DLD1 (cell line): ENCODE results near the gene EVI5.

Source experiments
- in situ Hi-C: cut with HindIII; loops from 2 replicates; pipeline ENCODE4 v1.10.0; 2017; ENCODE audit warnings: low sequenced_read_pairs

The EVI5 gene

DNA sequence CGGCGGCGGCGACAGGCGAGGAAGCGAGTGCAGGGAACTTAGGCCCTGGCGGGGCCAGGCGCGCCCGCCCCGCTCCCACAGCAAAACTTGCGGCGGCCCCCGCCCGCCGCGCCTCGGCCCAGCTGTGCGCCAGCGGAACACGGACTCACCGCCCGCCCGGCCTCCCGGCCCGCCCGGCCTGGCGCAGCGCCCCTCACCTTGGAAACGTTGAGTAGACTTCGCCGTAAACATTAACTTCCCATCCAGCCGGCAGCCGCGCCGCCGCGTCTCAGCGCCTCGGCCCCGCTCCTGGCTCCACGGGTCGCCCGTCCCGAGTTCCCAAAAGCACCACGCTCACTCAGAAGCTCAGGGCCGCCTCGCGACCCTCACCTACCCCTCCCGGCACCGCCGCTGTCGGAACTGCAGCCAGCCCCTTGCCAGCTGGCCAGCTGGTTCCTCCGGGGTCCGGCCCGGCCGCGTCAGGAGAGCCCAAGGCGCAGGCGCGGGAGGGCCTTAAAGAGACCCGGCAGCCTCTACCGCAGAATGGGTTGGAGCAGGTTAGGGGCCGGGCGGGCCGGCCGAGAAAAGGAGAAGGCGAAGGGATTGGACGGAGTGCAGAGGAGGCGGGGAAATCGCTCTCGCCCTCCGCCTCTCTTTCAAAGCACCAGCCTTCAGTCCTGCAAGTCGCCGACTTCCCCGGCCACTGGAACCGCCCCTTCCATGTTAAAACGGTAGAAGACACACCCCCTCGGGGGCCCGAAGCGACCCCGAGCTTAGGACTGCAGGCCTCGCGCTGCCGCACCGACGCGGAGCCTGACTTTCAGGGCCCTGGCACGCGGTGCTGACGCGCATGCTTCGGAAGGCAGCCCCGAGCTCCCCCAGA, at the start of gene EVI5:
Gene EVI5 (minus strand): TSS at position 470 of the 862 bp plus-strand sequence. CDS start 48,562 bp downstream, outside the sequence.
- in situ Hi-C loops, result no loop called here

DNA sequence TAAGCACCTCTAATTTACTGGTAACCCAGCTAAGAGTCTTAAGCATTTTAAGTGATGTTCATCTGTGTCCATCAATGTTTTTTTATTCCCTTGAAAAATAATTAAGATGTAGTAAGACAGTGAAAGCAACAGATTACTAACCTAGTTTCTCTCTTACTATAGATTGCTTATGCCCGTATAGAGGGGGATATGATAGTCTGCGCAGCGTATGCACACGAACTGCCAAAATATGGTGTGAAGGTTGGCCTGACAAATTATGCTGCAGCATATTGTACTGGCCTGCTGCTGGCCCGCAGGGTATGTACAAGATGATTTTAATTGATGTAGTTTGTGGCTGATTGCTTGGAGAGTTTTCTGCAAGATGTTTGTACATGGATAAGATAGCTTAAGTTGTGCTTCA, 49.7 kb upstream of the EVI5 start:
- in situ Hi-C loops, result no loop called here

DNA sequence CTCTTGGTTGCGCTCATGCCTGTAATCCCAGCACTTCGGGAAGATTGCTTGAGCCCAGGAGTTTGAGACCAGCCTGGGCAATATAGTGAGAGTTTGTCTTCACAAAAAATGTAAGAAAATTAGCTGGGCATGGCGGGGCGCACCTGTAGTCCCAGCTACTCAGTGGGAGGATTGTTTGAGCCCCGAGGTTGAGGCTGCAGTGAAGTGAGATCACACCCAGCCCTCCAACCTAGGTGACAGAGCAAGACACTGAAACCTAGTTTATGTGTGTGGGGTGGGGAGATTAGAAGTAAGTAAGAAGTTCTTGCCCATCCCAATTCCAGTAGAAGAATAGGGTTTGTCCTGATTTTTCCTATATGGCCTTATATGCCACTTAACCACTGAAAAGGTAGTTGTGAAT, 48.9 kb upstream of the EVI5 start:
- in situ Hi-C loops, result no loop called here

DNA sequence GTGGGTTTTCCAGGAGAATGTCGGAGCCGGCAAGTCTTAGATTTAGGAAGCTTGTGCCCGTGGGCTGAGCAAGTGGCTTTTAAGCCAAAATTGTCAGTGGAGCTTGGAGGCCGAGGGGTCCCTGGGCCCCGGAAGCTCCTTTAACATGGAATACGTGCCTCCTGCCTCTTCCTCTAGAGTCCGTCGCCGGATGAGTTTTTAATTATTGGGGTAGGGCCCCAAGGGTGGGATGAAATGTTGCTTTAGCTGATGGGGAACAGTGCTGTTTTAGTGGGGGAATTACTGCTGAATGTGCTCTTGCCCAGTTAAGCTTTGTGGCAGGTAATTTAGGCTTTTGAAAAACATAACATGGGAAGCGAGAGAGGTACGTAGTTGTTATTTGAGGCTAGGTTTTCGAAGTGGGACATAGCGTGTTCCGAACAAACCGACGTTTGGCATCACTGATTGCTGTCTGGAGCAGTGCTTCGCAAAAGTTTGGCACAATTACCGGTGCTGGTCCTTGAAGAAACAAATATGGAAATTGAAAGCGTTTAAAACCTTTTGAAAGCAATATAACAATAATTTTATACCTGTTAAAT, 47.7 kb upstream of the EVI5 start:
- in situ Hi-C loops, result no loop called here

DNA sequence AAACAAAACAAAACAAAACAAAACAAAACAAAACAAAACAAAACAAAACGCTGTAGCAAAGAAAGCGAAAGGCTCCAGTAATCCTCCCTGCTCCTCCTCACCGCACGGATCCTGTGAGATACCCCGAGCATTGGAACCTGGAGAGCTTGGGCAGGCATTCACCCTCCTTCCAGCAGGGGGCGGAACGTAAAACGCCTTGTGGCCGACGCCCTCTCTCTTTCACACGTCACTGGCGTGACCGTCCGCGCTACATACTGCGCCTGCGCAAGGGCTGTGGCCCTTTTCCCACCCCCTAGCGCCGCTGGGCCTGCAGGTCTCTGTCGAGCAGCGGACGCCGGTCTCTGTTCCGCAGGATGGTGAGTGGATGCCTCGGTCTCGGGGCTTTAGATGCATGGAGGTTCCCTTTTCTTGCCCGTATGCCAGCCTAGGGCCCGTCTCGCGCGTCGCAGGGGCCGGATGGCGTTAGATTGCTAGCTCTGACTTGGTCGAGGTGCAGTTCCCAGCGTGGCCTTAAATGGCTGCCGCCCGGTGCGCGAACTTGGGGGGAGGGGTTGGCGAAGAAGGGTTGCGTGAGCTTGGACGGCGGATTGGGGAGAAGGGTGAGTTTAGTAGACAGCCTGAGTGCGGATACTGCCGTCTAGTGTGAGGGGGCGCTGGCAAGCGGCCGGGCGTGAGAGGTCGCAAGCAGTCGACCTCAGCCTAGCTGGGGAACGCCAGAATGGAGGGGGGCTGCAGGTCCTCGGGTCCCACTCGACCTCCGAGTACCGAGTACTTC, 47.0 kb upstream of the EVI5 start, which contains the start of gene RPL5:
Gene RPL5 (plus strand): TSS at position 279 of the 775 bp plus-strand sequence. CDS start 75 bp downstream, at position 354.
- in situ Hi-C loops, result no loop called here

DNA sequence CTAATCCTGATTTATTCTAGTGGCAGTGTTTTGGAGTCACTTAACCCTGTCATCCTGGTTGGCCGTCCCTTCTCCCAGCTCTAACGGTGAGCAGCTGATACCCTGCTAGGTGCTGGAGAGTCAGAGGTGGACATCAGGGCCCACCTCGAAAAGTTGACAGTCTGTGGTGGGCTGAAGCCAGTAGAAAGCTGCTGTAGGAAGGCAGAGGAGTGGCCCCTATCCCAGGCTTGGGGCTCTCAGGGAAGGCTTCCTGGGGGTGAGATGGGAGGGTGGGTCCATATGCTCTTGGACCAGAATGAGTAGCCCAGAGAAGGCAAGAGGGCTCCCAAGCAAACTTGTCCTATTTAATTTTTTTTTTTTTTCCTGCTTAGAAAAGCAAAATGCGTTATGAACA, 46.5 kb upstream of the EVI5 start:
- in situ Hi-C loops, result no loop called here

DNA sequence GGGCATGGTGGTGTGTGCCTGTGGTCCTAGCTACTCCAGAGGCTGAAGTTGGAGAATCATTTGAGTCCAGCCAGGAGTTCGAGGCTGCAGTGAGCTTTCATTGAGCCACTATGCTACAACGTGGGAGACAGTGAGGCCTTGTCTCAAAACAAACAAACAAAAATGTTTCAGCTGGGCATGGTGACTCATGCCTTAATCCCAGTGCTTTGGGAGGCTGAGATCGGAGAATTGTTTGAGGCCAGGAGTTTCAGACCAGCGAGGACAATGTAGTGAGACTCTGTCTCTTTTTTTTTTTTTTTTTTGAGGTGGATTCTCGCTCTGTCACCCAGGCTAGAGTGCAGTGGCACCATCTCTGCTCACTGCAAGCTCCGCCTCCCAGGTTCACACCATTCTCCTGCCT, 41.9 kb upstream of the EVI5 start:
- in situ Hi-C loops, result no loop called here

DNA sequence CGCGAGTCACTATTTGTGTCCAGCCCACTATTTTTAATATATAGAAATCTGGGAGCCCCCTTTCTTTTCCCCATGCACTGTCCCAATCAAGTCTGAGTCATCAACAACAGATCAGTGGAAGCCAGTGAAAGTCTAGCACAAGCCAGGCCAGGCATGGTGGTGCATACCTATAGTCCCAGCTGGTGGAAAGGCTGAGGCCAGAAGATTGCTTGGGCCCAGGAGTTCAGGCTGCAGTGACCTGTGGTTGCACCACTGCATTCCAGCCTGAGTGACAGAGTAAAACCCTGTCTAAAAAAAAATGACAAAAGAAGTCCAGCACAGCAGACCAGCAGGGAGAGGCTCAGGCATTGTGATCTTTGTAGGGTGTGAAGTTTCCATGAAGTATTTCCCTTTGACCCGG, 38.0 kb upstream of the EVI5 start:
- in situ Hi-C loops, result no loop called here

DNA sequence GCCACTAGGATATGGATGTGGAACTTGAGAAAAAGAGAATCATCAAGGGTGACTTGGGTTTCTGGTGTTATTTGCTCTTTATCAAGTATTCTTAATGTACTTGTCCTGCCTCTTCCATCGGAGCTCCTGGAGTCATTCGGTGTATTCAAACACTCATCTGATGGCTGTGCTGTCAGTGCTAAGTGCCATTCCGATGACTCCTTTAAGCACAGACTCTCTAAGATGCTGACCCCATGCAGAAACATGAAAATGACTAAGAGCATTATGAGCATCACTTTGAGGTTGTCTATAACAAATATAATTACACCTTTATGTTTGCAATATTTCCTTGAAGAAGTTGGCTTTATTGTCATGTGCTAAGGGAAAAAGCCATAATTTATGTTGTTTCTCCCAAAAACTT, 35.6 kb upstream of the EVI5 start:
- in situ Hi-C loops, result no loop called here

DNA sequence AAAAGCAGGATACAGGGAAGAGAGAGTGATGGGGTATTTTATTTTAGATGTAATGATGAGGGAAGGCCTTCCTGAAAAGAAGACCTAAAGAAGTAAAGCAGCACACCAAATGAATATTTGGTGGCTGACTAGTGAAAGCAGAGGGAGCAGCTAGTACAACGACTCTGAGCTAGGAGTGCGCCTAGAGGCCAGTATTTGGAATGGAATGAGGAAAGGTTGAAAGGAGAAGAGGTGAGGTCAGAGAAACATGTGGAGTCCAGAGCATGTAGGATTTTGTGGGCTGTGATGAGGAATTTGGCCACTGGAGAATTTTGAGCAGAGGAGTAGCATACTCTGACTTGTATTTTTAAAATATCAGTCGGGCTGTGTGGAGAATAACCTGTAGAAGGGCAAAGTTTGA, 35.1 kb upstream of the EVI5 start:
- in situ Hi-C loops, result no loop called here

DNA sequence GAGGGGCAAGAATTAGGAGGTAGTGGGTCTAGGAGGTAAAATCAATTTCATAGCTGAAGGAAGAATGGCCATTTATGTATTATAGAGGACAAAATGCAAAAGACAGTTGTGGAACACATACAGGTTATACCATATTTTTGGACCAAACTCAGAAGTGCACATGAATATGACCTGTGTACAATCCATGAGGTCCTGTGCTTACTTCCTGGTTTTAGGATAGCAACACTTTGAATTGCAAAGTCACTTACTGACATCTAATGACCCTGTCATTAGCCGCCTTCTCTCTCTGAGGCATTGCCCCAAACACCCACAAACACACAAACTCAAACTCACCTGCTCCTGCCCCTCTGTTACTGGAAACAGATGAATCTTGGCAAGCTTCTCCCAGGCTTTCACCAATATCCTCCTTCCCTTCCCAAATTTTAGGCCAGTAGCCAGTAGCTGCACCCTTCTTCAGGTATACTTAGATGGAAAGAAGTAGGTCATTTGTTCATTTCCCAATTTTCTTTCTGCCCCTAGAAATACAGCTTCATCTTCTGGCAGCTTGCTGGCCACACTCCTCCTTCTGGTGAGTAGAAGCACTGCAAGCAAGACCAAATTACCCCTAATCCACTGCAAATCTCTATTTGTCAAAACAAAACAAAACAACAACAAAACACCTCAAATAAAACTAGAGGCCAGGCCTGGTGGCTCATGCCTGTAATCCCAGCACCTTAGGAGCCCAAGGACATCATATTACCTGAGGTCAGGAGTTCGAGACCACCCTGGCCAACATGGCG, 33.3 kb upstream of the EVI5 start:
- in situ Hi-C loops, result no loop called here

DNA sequence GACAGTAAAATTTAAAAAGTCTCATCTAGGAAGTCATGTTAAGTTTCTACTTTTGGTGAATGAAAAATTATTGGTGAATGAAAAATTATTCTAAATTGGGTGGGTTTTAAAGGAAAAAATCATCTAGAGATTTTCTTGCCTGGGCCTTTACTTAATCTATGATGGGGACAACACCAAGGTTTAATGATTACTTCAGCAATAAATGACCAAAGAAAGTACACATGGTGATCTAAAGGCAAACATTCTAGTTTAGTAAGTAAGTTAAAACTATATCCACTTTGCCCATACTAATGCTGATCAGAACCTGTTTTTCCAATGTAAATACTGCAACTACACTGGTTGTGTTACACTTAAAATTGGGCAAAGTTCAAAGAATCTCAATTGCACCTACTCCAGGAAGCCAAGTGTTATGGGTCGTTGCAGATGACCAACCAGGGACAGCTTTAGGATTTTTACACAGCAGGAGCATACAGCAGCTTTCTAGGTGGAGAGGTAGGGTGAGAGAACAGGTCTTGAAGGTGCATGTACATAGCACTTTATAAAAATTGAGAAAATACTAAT, 32.3 kb upstream of the EVI5 start:
- in situ Hi-C loops, result no loop called here

DNA sequence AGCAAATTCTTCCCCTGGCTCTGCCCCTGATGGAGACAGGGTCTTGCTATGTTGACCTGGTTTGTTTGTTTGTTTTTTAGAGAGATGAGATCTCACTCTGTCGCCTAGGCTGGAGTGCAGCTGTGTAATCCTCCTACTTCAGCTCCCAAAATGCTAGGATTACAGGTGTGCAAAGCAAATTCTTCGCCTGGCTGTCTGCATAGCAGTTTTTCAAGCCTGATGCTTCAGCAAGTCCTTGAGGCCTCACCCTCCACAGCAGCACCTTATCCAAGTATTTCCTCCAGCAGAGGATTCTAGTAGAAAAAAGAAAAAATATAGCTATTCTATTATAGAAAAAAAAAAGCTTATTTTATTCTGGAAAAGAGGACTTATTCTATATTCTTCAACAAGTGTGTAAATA, 31.8 kb upstream of the EVI5 start:
- in situ Hi-C loops, result no loop called here

DNA sequence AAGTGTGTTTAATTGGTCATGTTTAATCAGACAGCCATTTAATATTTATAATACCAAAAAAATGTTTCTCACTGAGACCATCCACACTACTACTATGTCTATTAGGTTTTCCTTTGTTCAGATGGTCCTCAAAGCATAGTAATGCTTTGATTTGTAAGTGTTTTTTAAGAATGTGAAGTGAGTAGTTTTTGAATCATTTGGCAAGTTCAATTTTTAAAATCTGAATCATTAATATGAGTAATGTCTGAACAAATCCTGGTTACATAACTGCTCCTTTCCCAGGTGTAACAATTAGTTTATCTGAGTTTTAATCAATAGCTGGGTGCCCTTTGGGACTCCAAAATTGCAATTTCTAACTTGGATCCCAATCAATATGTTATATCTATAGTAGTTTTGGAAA, 23.5 kb upstream of the EVI5 start:
- in situ Hi-C loops, result no loop called here

DNA sequence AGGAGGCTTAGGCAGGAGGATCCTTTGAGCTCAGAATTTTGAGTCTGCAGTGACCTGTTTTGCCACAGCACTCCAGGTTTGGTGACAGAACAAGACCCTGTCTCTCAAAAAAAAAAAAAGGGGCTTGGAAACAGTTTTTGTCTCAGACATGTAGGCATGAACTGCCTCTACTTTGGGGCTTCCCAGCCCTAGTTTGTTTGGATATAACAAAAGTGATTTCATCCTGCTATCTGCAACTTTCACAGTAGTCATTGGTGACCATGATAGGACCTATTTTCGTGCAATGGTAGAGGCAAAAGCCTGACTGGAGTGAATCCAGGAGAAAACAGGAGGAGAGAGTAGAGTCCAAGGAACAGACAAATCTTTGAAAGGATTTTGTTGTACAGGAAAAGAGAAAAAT, 20.3 kb upstream of the EVI5 start:
- in situ Hi-C loops, result no loop called here

DNA sequence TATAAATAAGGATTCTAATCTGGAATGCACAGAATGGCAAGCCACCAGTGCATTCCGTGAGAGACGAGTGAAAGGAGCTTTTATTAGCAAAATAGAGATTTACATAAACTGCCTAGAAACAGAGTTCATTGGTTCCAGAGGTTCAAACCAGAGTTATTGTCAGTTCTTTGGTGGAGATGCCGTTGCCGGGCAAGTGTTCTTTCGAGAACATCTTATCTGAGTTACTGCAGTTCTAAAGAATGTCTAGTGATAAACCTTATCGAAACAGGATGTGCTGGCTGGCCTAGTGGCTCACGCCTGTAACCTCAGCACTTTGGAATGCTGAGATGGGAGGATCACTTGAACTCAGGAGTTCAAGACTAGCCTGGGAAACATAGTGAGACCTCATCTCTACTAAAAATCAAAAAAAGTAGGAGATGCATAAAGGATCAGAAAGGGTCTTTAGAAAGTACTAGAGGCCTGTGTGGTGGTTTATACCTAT, 19.9 kb upstream of the EVI5 start:
- in situ Hi-C loops, result no loop called here

DNA sequence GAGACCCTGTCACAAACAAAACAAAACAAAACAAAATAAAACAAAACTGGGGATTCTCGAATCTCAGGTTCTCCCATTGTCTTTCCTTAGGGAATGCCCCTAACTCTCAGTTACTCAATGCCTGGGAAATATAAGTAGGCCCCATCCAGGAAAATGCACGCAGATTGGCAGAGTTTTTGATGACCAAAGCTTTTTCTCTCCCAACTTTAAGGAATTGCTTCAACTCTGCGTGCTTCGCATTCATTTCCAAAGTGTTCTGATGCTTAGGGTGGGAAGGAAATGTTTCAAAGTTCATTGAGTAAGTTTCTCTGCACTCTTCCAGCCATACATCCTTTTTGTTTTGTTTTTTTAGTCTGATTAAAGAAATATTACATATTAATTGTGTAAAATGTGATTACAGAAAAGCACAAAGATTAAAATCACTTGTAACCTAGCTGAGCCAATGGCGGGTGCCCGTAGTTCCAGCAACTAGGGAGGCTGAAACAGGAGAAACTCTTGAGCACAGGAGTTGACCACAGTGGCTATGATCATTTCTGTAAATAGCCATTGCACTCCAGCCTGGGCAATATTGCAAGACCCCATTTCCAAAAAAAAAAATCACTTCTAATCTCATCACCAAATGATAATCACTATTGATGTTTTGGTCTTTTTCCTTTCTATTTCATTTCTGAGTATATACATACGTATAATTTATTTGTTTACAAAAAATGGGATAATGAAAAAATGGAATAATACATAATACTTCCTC, 18.4 kb upstream of the EVI5 start:
- in situ Hi-C loops, result no loop called here

DNA sequence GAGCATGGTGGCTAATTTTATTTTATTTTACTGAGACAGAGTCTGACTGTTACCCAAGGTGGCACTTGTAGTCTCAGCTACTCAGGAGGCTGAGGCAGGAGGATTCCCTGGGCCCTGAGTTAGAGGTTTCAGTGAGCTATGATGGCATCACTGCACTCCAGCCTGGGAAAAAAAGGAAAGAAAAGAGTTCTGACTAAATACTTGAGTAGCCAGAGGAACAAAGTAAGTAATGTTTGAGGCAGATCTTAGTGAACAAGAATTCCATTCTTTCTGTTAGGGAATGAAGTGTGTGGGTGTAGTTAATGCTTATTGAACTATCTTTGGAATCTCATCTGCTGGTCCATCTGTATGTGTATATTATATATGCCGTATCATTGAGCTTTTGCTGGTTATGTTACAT, 13.1 kb upstream of the EVI5 start:
- in situ Hi-C loops, result no loop called here

DNA sequence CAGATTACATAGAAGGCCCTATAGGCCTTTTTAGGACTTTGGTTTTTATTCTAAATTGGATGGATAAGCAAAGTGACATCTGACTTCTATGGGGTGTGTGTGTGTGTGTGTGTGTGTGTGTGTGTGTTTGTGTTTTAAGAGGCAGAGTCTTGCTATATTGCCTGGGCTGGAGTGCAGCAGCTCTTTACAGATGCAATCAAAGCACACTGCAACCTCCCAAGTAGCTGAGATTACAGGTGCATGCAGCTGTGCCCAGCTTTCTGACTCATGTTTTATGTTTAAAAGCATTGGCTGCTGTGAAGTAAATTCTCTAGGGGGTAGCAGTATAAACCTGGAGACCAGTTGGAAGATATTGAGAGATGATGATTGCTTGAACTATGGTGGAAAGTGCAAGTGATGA, 12.4 kb upstream of the EVI5 start:
- in situ Hi-C loops, result no loop called here

DNA sequence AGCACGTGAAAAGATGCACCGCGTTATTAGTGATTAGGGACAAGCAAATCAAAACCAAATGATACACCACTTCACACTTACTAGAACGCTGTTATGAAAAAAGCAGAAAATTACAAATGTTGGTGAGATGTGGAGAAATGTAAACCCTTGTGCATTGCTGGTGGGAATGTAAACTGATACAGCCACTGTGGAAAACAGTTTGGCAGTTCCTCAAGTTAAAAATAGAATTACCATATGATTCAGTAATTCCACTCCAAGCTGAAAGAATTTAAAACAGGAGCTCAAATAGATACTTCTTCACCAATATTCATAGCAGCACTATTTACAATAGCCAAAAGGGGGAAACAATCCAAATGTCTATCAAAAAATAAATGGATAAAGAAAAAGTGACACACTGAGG, 10.3 kb upstream of the EVI5 start:
- in situ Hi-C loops, result no loop called here
